Measurements from ENCODE around the gene HIVEP3.

The HIVEP3 gene

DNA sequence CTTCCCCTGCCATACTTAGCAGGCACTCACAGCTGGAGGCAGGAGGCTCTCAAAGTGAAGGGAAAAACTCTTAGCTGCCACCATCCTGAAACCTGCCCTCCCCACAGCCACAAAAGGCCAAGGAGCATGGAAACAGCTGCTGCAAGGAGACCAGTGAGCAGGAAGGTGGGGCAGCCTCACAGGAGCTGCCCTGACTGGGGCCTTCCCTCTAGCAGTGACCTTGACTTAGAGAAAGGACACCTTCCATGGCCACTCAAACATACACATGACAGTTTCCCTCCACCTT, 126.3 kb downstream of the HIVEP3 start:
- Mint-ChIP-seq H3K4me3 (no peak overlapping the region), H3K9me3 (no peaks in the 10 kb centered on the region), H3K27ac (no peak overlapping the region), H3K4me1 (ENCODE audit: low read depth) (peaks cover 38% of the 10 kb centered on the region), H3K36me3 (ENCODE audit: low read depth) (no peaks in the 10 kb centered on the region), H3K27me3 (no peaks in the 10 kb centered on the region)
- intact Hi-C loops (cut with micrococcal nuclease): no loop called here

- Mint-ChIP-seq H3K4me1 (ENCODE audit: low read depth) (peaks cover 38% of the 10 kb centered on the region), H3K4me3 (no peak overlapping the region), H3K9me3 (no peaks in the 10 kb centered on the region), H3K36me3 (ENCODE audit: low read depth) (no peaks in the 10 kb centered on the region), H3K27me3 (no peaks in the 10 kb centered on the region), H3K27ac (no peak overlapping the region)
- intact Hi-C loops (cut with micrococcal nuclease): no loop called here
Observed at GRCh38 chr1:41791667-41792484, 126.8 kb downstream of the HIVEP3 start.

DNA sequence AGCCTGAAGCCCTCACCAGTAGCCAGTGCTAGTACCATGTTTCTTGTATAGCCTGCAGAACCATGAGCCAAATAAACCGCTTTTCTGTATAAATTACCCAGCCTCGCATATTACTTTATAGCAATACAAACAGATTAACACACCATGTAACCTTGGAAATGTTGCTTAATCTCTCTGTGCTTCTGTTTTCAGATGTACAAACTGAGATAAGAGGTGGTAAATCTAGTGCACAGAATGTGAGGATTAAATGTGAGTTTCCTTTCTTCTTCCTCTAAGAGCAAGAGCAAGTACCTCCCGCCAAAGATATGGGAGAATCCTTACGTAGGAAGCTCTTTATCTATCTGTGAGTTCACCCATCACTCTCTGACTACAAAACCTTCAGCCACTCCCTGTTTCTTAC, 128.4 kb downstream of the HIVEP3 start:
- H3K36me3 Mint-ChIP-seq (ENCODE audit: low read depth): no peaks in the 10 kb centered on the region
- H3K27me3 Mint-ChIP-seq: no peaks in the 10 kb centered on the region
- intact Hi-C loops (cut with micrococcal nuclease): no loop called here
- H3K9me3 Mint-ChIP-seq: no peaks in the 10 kb centered on the region
- H3K4me3 Mint-ChIP-seq: no peak overlapping the region
- H3K27ac Mint-ChIP-seq: no peak overlapping the region
- peaks cover 33% of the 10 kb centered on the region for H3K4me1 Mint-ChIP-seq (ENCODE audit: low read depth)

DNA sequence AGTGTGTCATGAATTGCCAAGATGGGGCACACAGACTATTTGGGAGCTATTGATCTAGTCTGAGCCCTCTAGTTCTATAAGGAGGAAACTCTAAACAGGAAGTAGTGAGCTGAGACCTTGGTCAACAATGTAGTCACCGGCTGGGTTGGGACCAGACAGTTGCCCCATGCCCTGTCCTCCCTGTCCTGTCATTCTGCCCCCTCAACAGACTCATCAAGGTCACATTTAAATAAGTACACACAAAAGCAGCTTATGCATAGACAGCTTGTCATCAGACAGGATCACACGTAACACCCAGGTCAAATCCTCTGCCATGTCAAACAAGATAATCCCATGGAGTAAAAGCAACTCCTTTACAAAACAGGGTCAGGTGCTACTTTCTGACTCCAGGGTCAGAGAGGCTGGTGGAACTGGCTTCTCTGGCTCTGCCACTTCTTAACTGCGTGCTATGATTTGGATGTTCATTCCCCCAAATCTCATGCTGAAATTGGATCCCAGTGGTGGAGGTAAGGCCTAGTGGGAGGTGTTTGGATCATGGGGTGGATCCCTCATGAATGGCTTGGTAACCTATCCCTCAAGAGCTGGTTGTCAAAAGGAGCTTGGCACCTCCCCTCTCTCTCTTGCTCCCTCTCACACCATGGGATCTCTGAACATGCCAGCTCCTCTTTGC, 128.9 kb downstream of the HIVEP3 start:
- Mint-ChIP-seq H3K9me3 (no peaks in the 10 kb centered on the region), H3K4me3 (no peak overlapping the region), H3K4me1 (ENCODE audit: low read depth) (peaks cover 34% of the 10 kb centered on the region), H3K36me3 (ENCODE audit: low read depth) (no peaks in the 10 kb centered on the region), H3K27ac (no peak overlapping the region), H3K27me3 (no peaks in the 10 kb centered on the region)
- intact Hi-C loops (cut with micrococcal nuclease): no loop called here

GRCh38 chr1:41788427-41788826, 130.3 kb downstream of the HIVEP3 start:
- Mint-ChIP-seq H3K27ac (no peak overlapping the region), H3K27me3 (no peaks in the 10 kb centered on the region), H3K4me1 (ENCODE audit: low read depth) (peaks cover 48% of the 10 kb centered on the region), H3K36me3 (ENCODE audit: low read depth) (no peaks in the 10 kb centered on the region), H3K4me3 (no peak overlapping the region), H3K9me3 (no peaks in the 10 kb centered on the region)
- intact Hi-C loops (cut with micrococcal nuclease): no loop called here

DNA sequence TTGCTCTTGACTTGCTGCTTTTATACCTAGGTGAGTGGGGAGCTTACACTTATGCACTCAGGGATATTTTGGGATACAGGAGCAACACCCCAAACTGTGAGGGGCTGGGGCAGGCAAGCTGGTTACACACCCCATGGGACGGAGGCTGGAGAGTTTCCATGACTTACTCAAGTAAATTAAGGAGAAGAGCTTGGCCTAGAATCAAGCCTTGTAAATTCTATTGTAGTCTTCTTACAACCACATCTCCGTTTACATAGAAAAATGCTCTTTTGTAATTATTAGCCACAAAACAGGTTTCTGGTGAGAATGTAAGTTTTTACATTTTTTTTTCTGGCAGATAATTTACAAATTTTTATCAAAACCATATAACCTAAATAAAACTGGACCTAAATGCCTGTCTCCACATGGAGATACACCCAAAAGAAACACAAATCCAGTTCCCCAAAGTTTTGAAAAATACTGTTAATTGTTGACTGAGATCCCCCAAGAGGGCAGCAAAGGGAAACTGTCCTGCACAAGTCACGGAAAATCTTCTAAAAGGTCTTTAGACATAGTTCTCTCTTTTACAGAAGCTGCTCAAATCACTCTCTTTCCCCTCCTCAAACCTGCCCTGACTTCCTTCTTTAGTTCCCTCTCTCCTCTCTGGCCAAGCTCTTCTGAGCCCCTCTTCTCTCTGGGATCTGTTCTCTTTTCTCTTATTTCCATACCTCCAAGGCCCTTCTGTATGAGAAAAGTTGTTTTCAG, 134.0 kb downstream of the HIVEP3 start:
- Mint-ChIP-seq H3K4me3 (no peak overlapping the region), H3K27me3 (peaks cover 12% of the 10 kb centered on the region), H3K27ac (no peak overlapping the region), H3K4me1 (ENCODE audit: low read depth) (peaks cover 40% of the 10 kb centered on the region), H3K9me3 (no peaks in the 10 kb centered on the region), H3K36me3 (ENCODE audit: low read depth) (no peaks in the 10 kb centered on the region)
- intact Hi-C loops (cut with micrococcal nuclease): no loop called here

DNA sequence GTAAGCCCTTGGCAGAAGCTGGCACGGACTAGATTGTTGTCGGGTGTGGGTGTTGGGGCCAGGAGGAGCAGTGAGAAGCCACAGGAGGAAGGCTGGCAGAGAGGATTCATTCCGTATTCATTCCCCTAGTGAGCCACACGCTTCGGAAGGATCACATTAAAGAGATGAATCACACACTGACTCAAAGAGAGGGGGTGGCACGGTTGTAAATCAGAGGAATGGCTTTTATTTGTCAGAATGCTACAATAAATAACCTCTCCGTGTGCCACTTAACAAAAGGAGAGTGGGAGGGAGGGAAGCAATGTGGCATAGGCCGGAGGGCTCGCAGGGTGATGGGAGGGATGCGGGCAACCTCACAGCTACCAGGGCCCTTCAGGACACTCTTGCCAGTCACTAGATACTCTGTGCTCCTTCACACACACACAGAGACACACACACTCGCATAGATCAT, 135.5 kb downstream of the HIVEP3 start:
- Mint-ChIP-seq H3K36me3 (ENCODE audit: low read depth) (no peaks in the 10 kb centered on the region), H3K4me1 (ENCODE audit: low read depth) (peaks cover 38% of the 10 kb centered on the region), H3K27me3 (peaks cover 13% of the 10 kb centered on the region), H3K4me3 (no peak overlapping the region), H3K9me3 (no peaks in the 10 kb centered on the region), H3K27ac (peak overlapping the region; percentile 61)
- intact Hi-C loops (cut with micrococcal nuclease): no loop called here

GRCh38 chr1:41780916-41781315, 137.8 kb downstream of the HIVEP3 start:
- no peak overlapping the region for H3K4me3 Mint-ChIP-seq
- intact Hi-C loops (cut with micrococcal nuclease): no loop called here
- H3K36me3 Mint-ChIP-seq (ENCODE audit: low read depth): no peaks in the 10 kb centered on the region
- H3K9me3 Mint-ChIP-seq: no peaks in the 10 kb centered on the region
- peaks cover 55% of the 10 kb centered on the region for H3K4me1 Mint-ChIP-seq (ENCODE audit: low read depth)
- no peak overlapping the region for H3K27ac Mint-ChIP-seq
- H3K27me3 Mint-ChIP-seq: peaks cover 13% of the 10 kb centered on the region

GRCh38 chr1:41780322-41780721, 138.4 kb downstream of the HIVEP3 start:
- Mint-ChIP-seq H3K4me1 (ENCODE audit: low read depth) (peaks cover 55% of the 10 kb centered on the region), H3K9me3 (no peaks in the 10 kb centered on the region), H3K27ac (no peak overlapping the region), H3K36me3 (ENCODE audit: low read depth) (no peaks in the 10 kb centered on the region), H3K27me3 (peaks cover 13% of the 10 kb centered on the region), H3K4me3 (no peak overlapping the region)
- intact Hi-C loops (cut with micrococcal nuclease): no loop called here

- Mint-ChIP-seq H3K36me3 (ENCODE audit: low read depth) (no peaks in the 10 kb centered on the region), H3K27ac (no peak overlapping the region)
- intact Hi-C loops (cut with micrococcal nuclease): no loop called here
Observed at GRCh38 chr1:41779360-41779759, 139.4 kb downstream of the HIVEP3 start.

DNA sequence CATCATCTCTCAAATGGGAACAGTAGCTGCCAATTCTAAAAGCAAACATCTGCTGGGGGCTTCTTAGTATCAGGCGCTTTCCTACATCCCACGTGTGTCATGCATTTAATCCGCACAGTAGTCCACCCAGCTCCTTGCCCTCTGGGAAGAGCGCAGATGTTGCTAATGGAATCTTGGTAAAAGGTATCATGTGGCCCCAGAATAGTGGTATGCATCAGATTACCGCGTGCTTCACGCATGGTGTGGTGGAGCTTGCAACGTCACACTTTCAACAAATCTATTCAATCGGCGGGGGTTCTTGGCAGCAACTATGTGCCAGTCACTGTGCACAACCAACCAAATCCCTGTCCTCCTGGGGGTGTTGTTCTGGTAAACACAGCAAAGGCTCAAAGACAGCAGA, 141.0 kb downstream of the HIVEP3 start:
- Mint-ChIP-seq H3K4me3 (no peak overlapping the region), H3K36me3 (ENCODE audit: low read depth) (no peaks in the 10 kb centered on the region), H3K4me1 (ENCODE audit: low read depth) (peaks cover 29% of the 10 kb centered on the region), H3K9me3 (no peaks in the 10 kb centered on the region), H3K27ac (no peak overlapping the region), H3K27me3 (peaks cover 13% of the 10 kb centered on the region)
- intact Hi-C loops (cut with micrococcal nuclease): no loop called here

More at GRCh38 chr1:41779360-41779759, 139.4 kb downstream of the HIVEP3 start:
- H3K4me3 Mint-ChIP-seq: no peak overlapping the region
- no peaks in the 10 kb centered on the region for H3K9me3 Mint-ChIP-seq
- H3K27me3 Mint-ChIP-seq: peaks cover 13% of the 10 kb centered on the region
- peaks cover 45% of the 10 kb centered on the region for H3K4me1 Mint-ChIP-seq (ENCODE audit: low read depth)

GRCh38 chr1:41776891-41777441, 141.8 kb downstream of the HIVEP3 start:
- H3K9me3 Mint-ChIP-seq: no peaks in the 10 kb centered on the region

GRCh38 chr1:41775956-41776585, 142.7 kb downstream of the HIVEP3 start:
- intact Hi-C loops (cut with micrococcal nuclease): no loop called here
- Mint-ChIP-seq H3K9me3 (no peaks in the 10 kb centered on the region), H3K27ac (no peak overlapping the region)

More at GRCh38 chr1:41776891-41777441, 141.8 kb downstream of the HIVEP3 start:
- Mint-ChIP-seq H3K27ac (no peak overlapping the region), H3K27me3 (peaks cover 16% of the 10 kb centered on the region), H3K36me3 (ENCODE audit: low read depth) (no peaks in the 10 kb centered on the region), H3K4me1 (ENCODE audit: low read depth) (peaks cover 28% of the 10 kb centered on the region), H3K4me3 (no peak overlapping the region)
- intact Hi-C loops (cut with micrococcal nuclease): no loop called here

More at GRCh38 chr1:41775956-41776585, 142.7 kb downstream of the HIVEP3 start:
- Mint-ChIP-seq H3K27me3 (peaks cover 8% of the 10 kb centered on the region), H3K4me1 (ENCODE audit: low read depth) (peaks cover 32% of the 10 kb centered on the region), H3K36me3 (ENCODE audit: low read depth) (no peaks in the 10 kb centered on the region), H3K4me3 (no peak overlapping the region)
